GM12891 (cell line): ENCODE measurements around the gene DFFB.

ENCODE experiments used
- DNase-seq: peaks from one replicate; pipeline ENCODE4 v3.0.0; 2011; ENCODE audit warnings: low spot score; ENCODE audit not compliant: insufficient read length
- FAIRE-seq: peaks from 2 replicates; lab custom pipeline; 2011; peaks lifted over from hg19 to GRCh38; lab: Jason Lieb, UNC
- PAX5 ChIP-seq: IDR thresholded peaks from 2 replicates; pipeline ENCODE4 v1.6.1; 2011; ENCODE audit warnings: low read length, moderate library complexity, mild to moderate bottlenecking; ENCODE audit not compliant: insufficient read depth, severe bottlenecking
- POLR2A ChIP-seq: IDR thresholded peaks from 2 replicates; pipeline ENCODE4 v1.6.1; 2011; ENCODE audit warnings: low read depth, low read length, control low read depth
- POLR2AphosphoS5 ChIP-seq: IDR thresholded peaks from 2 replicates; pipeline ENCODE4 v1.6.1; 2011; ENCODE audit warnings: low read depth, low read length, control low read depth
- POU2F2 ChIP-seq: IDR thresholded peaks from 2 replicates; pipeline ENCODE4 v1.6.1; 2011; ENCODE audit warnings: low read depth, mild to moderate bottlenecking, control low read depth, low read length, moderate library complexity
- SPI1 ChIP-seq: IDR thresholded peaks from 2 replicates; pipeline ENCODE4 v1.6.1; 2011; ENCODE audit warnings: low read depth, low read length, control low read depth
- TAF1 ChIP-seq: IDR thresholded peaks from 2 replicates; pipeline ENCODE4 v1.6.1; 2011; ENCODE audit warnings: low read depth, low read length, control low read depth

DFFB gene

DNA sequence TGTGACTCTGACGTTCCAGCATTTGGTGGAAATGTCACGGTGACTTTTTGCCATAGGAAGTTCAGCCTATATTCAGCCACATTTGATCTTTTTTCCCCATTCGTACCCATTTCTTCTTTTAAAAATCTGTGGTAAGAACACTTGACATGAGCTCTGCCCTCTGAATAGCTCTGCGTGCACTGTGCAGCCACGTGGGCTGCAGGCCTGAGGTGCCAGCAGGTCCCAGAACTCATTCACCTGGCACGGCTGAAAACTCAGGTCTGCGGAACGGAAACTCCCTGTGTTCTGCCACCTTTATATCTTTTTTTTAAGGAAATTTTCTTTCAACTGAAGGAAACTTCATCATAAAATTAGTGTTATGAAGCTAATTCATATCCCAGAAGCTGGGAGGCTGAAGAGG is 28.9 kb upstream of the DFFB start:
- TF ChIP-seq POU2F2: no peak
- no peak for TF ChIP-seq PAX5
- TF ChIP-seq TAF1: no peak
- no peak for TF ChIP-seq SPI1
- no peak for TF ChIP-seq POLR2A
- no peak for TF ChIP-seq POLR2AphosphoS5
- FAIRE-seq (no peak), DNase-seq (no peak)

GRCh38 chr1:3831689-3832088 is 25.6 kb upstream of the DFFB start:
- DNase-seq: no peak
- TF ChIP-seq TAF1 (no peak), POLR2A (no peak), POU2F2 (no peak), PAX5 (no peak), SPI1 (no peak), POLR2AphosphoS5 (no peak)
- no peak for FAIRE-seq

DNA sequence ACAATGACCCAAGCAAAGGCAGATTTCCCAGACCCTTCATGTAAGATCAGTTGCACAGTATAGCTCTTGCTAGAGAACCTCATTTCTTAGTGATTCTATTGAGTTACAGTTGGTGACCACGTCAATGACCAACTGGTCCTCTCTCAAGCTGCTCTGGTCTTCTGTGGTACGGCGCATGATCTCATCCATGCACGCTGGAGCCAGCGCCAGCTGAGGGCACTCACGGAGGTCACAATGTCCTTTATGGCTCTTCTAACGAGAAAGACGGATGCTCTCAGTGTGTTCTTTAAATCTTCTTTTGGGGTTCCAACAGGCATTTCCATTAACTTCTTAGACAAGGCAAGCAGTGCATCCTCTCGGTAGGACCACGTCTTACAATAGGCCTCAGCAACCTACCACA is 22.6 kb upstream of the DFFB start:
- no peak for FAIRE-seq
- TF ChIP-seq TAF1 (no peak), PAX5 (no peak), POLR2AphosphoS5 (no peak), POU2F2 (no peak), SPI1 (no peak), POLR2A (no peak)
- DNase-seq: no peak

DNA sequence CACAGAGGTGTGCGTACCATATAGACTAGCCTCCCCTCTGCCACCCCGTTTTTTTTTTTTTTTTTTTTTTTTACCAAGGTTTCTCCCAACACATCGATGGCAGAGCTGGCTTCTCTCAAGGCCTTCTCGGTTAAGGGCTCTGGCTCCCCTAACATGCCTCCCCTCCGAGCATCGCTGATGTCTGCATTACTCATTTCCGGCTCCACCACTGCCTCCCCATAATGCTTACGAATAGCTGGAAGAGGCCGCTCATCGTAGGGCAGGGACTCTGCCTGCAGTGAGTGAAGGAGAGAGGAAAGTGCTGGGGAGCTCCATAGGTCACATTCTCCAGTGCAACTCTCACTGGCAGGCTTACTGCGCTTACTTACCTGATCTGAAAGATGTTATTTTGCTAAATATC is 20.9 kb upstream of the DFFB start:
- no peak for FAIRE-seq
- TF ChIP-seq TAF1: no peak
- no peak for TF ChIP-seq PAX5
- no peak for TF ChIP-seq POU2F2
- no peak for TF ChIP-seq SPI1
- TF ChIP-seq POLR2AphosphoS5: no peak
- TF ChIP-seq POLR2A: no peak
- DNase-seq: no peak

DNA sequence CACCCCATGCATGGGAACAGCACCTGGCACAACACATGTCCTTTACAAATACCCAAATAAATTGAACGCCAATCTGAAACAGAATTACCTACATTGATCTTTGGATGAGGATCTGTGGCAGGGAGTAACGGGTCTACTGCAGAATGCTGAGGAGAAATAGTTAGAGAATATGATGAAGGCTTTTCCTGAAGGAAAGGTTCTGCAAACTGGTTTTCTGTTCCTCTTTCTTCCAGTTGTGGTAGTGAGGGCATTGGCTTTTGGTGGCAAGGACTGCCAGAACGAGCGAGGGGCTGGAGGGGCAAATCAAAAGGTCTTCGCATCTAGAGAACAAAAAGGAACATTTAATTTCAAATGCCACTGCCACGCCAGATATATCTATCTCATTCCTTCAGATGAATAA is 20.1 kb upstream of the DFFB start:
- FAIRE-seq (no peak), DNase-seq (no peak)
- TF ChIP-seq POLR2AphosphoS5 (no peak), TAF1 (no peak), SPI1 (no peak), POLR2A (no peak), PAX5 (no peak), POU2F2 (no peak)

- FAIRE-seq: no peak
- TF ChIP-seq TAF1 (no peak), SPI1 (no peak), PAX5 (no peak), POLR2AphosphoS5 (no peak), POLR2A (no peak), POU2F2 (no peak)
Observed at GRCh38 chr1:3837685-3838084, 19.6 kb upstream of the DFFB start.

DNA sequence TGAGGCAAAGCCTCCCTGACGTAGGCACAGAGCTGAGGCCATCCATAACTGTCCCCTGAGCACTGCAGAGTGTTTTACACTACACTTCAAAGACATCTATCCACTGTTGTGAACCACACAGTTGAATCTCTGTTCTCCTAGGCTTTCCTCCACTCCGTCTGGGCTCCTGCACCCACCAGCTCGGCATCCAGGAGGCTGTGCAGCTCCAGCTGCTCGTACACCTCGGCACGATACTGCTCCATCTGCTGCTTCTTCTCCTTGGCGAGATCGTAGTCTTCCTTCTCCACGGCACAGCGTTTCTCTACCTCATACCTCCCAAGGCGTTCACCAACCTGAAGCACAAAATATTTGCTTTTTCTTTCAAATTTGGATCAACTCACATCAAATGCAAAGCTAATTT is 18.5 kb upstream of the DFFB start:
- FAIRE-seq: no peak
- no peak for DNase-seq
- TF ChIP-seq PAX5 (no peak), TAF1 (no peak), POLR2A (no peak), SPI1 (no peak), POU2F2 (no peak), POLR2AphosphoS5 (no peak)

More at GRCh38 chr1:3837685-3838084, 19.6 kb upstream of the DFFB start:
- no peak for DNase-seq

DNA sequence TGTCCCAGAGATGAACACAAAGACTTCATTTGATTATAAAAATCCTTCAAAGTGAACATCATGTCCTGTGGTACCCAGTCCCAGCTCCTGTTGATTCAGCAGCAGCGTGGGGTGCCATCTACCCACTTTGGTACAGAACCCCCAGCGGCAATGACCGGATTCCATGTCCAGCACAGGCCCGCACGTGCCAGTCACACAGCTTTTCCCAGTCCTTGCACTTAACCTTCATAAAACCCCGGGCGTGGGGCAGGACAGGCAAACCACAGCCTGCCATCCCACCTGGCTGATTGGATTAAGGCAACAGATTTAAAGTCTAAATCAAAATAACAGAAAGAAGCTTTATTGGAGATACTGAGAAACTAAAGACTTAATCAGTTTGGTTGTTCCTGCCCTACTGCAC is 15.8 kb upstream of the DFFB start:
- no peak for TF ChIP-seq POU2F2
- no peak for TF ChIP-seq TAF1
- no peak for TF ChIP-seq POLR2AphosphoS5
- TF ChIP-seq POLR2A: no peak
- no peak for TF ChIP-seq SPI1
- TF ChIP-seq PAX5: no peak
- FAIRE-seq: no peak
- no peak for DNase-seq

DNA sequence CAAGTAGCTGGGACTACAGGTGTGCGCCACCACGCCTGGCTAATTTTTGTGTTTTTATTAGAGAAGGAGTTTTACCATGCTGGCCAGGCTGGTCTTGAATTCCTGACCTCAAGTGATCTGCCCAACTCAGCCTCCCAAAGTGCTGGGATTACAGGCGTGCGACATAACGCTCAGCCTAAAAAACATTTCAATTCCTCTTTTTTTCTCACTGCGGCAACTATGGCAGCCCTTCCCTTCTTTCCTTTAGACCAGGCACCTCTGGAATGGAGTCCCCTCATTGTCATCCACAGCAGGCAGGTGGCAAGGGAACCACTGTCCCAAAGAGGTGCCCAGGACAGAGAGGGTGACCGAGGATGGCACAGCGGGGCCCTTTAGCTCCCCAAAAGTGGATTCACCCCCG is 14.4 kb upstream of the DFFB start:
- no peak for DNase-seq
- no peak for FAIRE-seq
- no peak for TF ChIP-seq POLR2AphosphoS5
- TF ChIP-seq SPI1: no peak
- TF ChIP-seq POU2F2: no peak
- no peak for TF ChIP-seq PAX5
- TF ChIP-seq POLR2A: no peak
- TF ChIP-seq TAF1: no peak

- no peak for DNase-seq
- TF ChIP-seq POLR2A (no peak), TAF1 (no peak), SPI1 (no peak), POLR2AphosphoS5 (no peak), POU2F2 (no peak), PAX5 (no peak)
- FAIRE-seq: no peak
Observed at GRCh38 chr1:3846541-3846940, 10.7 kb upstream of the DFFB start.

- DNase-seq (no peak), FAIRE-seq (no peak)
- TF ChIP-seq SPI1 (no peak), POLR2AphosphoS5 (no peak), POU2F2 (no peak), TAF1 (no peak), POLR2A (no peak), PAX5 (no peak)
Observed at GRCh38 chr1:3847081-3847480, 10.2 kb upstream of the DFFB start.
